B cell (primary cell): ENCODE results near the gene NF2. TPM values are rescaled to one million over a fixed set of nuclear protein-coding genes. Genes with fewer than 3 reads are reported as not detected.

Experiments used
- ATAC-seq: fragments of 200-7000 bp; cut with Tn5 transposase; one replicate; pipeline ENCODE4 v1.10.0; 2021; ENCODE audit warnings: low read depth, mild to moderate bottlenecking, moderate number of reproducible peaks, moderate library complexity
- CTCF ChIA-PET: fragments of 350-600 bp; sonication (Branson Sonifier 250); formaldehyde crosslinking; loops from one replicate; lab custom pipeline; 2021; ENCODE audit warnings: antibody characterized with exemption, inconsistent platforms; lab: Charles Lee
- POLR2A ChIA-PET: fragments of 350-600 bp; sonication (Branson Sonifier 250); formaldehyde crosslinking; loops from one replicate; lab custom pipeline; 2021; ENCODE audit warnings: antibody characterized with exemption; lab: Charles Lee
- DNase-seq: peaks from one replicate; pipeline ENCODE4 v3.0.0; 2013
- H2AFZ ChIP-seq: 2 replicates; pipeline ENCODE4 v1.6.1; 2012; ENCODE audit warnings: mild to moderate bottlenecking, low read depth, low read length; ENCODE audit not compliant: insufficient read depth, poor library complexity, severe bottlenecking
- H3K27ac ChIP-seq, 2 donors: 1 replicate in 1 of 2; 2 replicates in 1 of 2; pipeline ENCODE4 v1.5.1; 2012 to 2013; ENCODE audit warnings: low read length in 2 of 2, mild to moderate bottlenecking in 2 of 2, moderate library complexity in 1 of 2
- H3K27me3 ChIP-seq, 4 experiments: fragments of 200-600 bp in 1 of 4; sonication (generic) in 1 of 4; replicated peaks in 1 of 4; 1 replicate in 2 of 4; 2 replicates in 2 of 4; pipeline versions ENCODE4 v1.6.1 to v1.7.0; 2013 to 2016; ENCODE audit warnings: low read length in 3 of 4, mild to moderate bottlenecking in 2 of 4, mixed read lengths in 1 of 4, moderate library complexity in 1 of 4; ENCODE audit not compliant: insufficient read depth in 4 of 4, control insufficient read depth in 3 of 4; ENCODE audit errors: control extremely low read depth in 1 of 4
- H3K36me3 ChIP-seq, 2 experiments: replicated peaks in 1 of 2; 1 replicate in 1 of 2; 2 replicates in 1 of 2; pipeline versions ENCODE4 v1.6.1 to v1.7.1; 2013; ENCODE audit warnings: low read length in 1 of 2; ENCODE audit not compliant: insufficient read depth in 2 of 2, control insufficient read depth in 1 of 2; ENCODE audit errors: control extremely low read depth in 1 of 2, extremely low read depth in 1 of 2
- H3K4me1 ChIP-seq, 2 donors: fragments of 200-600 bp in 1 of 2; sonication (generic) in 1 of 2; 1 replicate in 1 of 2; 2 replicates in 1 of 2; pipeline versions ENCODE4 v1.5.1 to v1.6.1; 2013 to 2017; ENCODE audit warnings: low read length in 2 of 2; ENCODE audit not compliant: control insufficient read depth in 2 of 2, insufficient read depth in 2 of 2
- H3K4me2 ChIP-seq: replicated peaks from 2 replicates; pipeline ENCODE3; 2012; ENCODE audit warnings: mild to moderate bottlenecking, low read depth, low read length; ENCODE audit not compliant: poor library complexity, severe bottlenecking
- H3K4me3 ChIP-seq, 5 experiments: fragments of 200-600 bp in 1 of 5; sonication (generic) in 1 of 5; 1 replicate in 3 of 5; 2 replicates in 2 of 5; pipeline versions ENCODE4 v1.5.1 to v1.7.0; 2011 to 2016; ENCODE audit warnings: low read length in 4 of 5, mild to moderate bottlenecking in 4 of 5, low read depth in 2 of 5, control low read depth in 1 of 5, moderate library complexity in 1 of 5; ENCODE audit not compliant: insufficient read depth in 1 of 5; ENCODE audit errors: control extremely low read depth in 1 of 5, extremely low read depth in 1 of 5
- H3K79me2 ChIP-seq: fragments of 200-600 bp; sonication (generic); one replicate; pipeline ENCODE4 v1.6.0; 2016; ENCODE audit warnings: low read length; ENCODE audit not compliant: control insufficient read depth, insufficient read depth
- H3K9ac ChIP-seq: fragments of 200-600 bp; sonication (generic); 2 replicates; pipeline ENCODE4 v1.6.1; 2017; ENCODE audit warnings: mild to moderate bottlenecking, low read length, moderate library complexity
- H3K9me3 ChIP-seq, 3 donors: one replicate each; pipeline versions ENCODE4 v1.6.1 to v1.7.1; 2013; ENCODE audit warnings: low read length in 2 of 3; ENCODE audit not compliant: control insufficient read depth in 2 of 3, insufficient read depth in 1 of 3; ENCODE audit errors: control extremely low read depth in 1 of 3
- H4K20me1 ChIP-seq: 2 replicates; pipeline ENCODE4 v1.6.0; 2012; ENCODE audit warnings: mild to moderate bottlenecking, low read length; ENCODE audit not compliant: insufficient read depth, control insufficient read depth, poor library complexity, severe bottlenecking
- H3K27ac Mint-ChIP-seq: one replicate; pipeline ENCODE4 v1.8.0; 2021; ENCODE audit warnings: mixed read lengths
- H3K27me3 Mint-ChIP-seq: one replicate; pipeline ENCODE4 v1.8.0; 2021; ENCODE audit warnings: mixed read lengths
- H3K4me1 Mint-ChIP-seq: one replicate; pipeline ENCODE4 v1.8.0; 2021; ENCODE audit warnings: mixed read lengths
- H3K4me3 Mint-ChIP-seq: one replicate; pipeline ENCODE4 v1.8.0; 2021; ENCODE audit warnings: mixed read lengths
- H3K9me3 Mint-ChIP-seq: one replicate; pipeline ENCODE4 v1.8.0; 2022; ENCODE audit warnings: mixed read lengths; ENCODE audit not compliant: insufficient read depth
- CTCF ChIP-seq: fragments of 200-600 bp; IDR thresholded peaks from one replicate; pipeline ENCODE4 v1.8.0; 2022; ENCODE audit warnings: antibody characterized with exemption, mild to moderate bottlenecking
- EZH2 ChIP-seq: IDR thresholded peaks from 2 replicates; pipeline ENCODE4 v1.6.1; 2012; ENCODE audit warnings: borderline replicate concordance, low read depth, mild to moderate bottlenecking, moderate library complexity, low read length; ENCODE audit not compliant: insufficient read depth, poor library complexity, severe bottlenecking
- WGBS: methylation state at CpG from one replicate; pipeline ENCODE4 v1.1.5; 2013; ENCODE audit warnings: missing lambda C conversion rate; ENCODE audit not compliant: insufficient coverage; 5-methylcytosine and 5-hydroxymethylcytosine counted together
- intact Hi-C: fragments of 100-400 bp; cut with micrococcal nuclease; formaldehyde crosslinking; loops from one replicate; pipeline ENCODE4 v1.10.0; 2022
- polyA plus RNA-seq: library from polyadenylated mRNA; depleted of rRNA; stranded (reverse); fragments of >200 nt; gene quantifications from 2 replicates; pipeline ENCODE4 v1.2.3, GENCODE V29; 2012
- total RNA-seq, 2 donors: library from RNA; stranded (reverse); fragments of 120-200 nt in 1 of 2; gene quantifications; 1 replicate in 1 of 2; 2 replicates in 1 of 2; pipeline versions ENCODE4 v1.2.3 to v1.2.4, GENCODE V29; 2013 to 2022

The NF2 gene
- total and polyA plus RNA-seq, 2 donors (not counting 1 experiment from before 2014, with no cell fraction given): 9.4 to 26.6 TPM

- WGBS: 57% methylated on average over 14 of the region's 24 CpGs
- Histone ChIP-seq H3K4me1 (peaks cover 7 to 8% of the 10 kb centered on the region in 2 donors), H3K36me3 (no peaks in the 10 kb centered on the region), H3K9ac (no peak overlapping the region), H3K4me2 (peak overlapping the region; percentile 40), H4K20me1 (no peaks in the 10 kb centered on the region), H3K9me3 (no peaks in the 10 kb centered on the region), H3K27me3 (peaks cover 0 to 47% (median 12%) of the 10 kb centered on the region in 4 experiments), H3K4me3 (no peak overlapping the region), H3K79me2 (no peaks in the 10 kb centered on the region), H2AFZ (no peak overlapping the region), H3K27ac (no peak overlapping the region)
- intact Hi-C loops: no loop called here
- no peaks in the 10 kb centered on the region for H3K9me3 Mint-ChIP-seq
- CTCF ChIA-PET: no interaction called here
- ATAC-seq (no peak), DNase-seq (no peak)
- H3K4me1 Mint-ChIP-seq: peaks cover 9% of the 10 kb centered on the region
- TF ChIP-seq EZH2 (no peak), CTCF (no peak)
- POLR2A ChIA-PET: no interaction called here
- H3K27ac Mint-ChIP-seq: no peak overlapping the region
- H3K4me3 Mint-ChIP-seq: peak overlapping the region; percentile 47
- peaks cover 43% of the 10 kb centered on the region for H3K27me3 Mint-ChIP-seq
These were observed 115.8 kb downstream of the NF2 start for GRCh38 chr22:29718949-29719898.
